CD14-positive monocyte (primary cell): ENCODE measurements around the gene TMCC1. TPM values are rescaled to one million over a fixed set of nuclear protein-coding genes. Genes with fewer than 3 reads are reported as not detected.

ENCODE experiments used
- DNase-seq, 3 donors: peaks; one replicate each; pipeline ENCODE4 v3.0.0-alpha.2; 2011 to 2022
- H2AFZ ChIP-seq: 2 replicates; pipeline ENCODE4 v1.6.0; 2012; ENCODE audit warnings: mild to moderate bottlenecking, low read depth, low read length, inconsistent platforms; ENCODE audit not compliant: insufficient read depth, poor library complexity, severe bottlenecking
- H3K27ac ChIP-seq, 2 donors: 1 replicate in 1 of 2; 2 replicates in 1 of 2; pipeline ENCODE4 v1.5.1; 2012 to 2013; ENCODE audit warnings: low read length in 2 of 2, control low read depth in 1 of 2, inconsistent platforms in 1 of 2, low read depth in 1 of 2, mild to moderate bottlenecking in 1 of 2
- H3K27me3 ChIP-seq, 2 donors: one replicate each; pipeline versions ENCODE4 v1.6.0 to v1.6.1; 2011 to 2013; ENCODE audit warnings: low read length in 2 of 2; ENCODE audit not compliant: control insufficient read depth in 2 of 2, insufficient read depth in 2 of 2
- H3K36me3 ChIP-seq, 2 donors: replicated peaks in 1 of 2; 1 replicate in 1 of 2; 2 replicates in 1 of 2; pipeline versions ENCODE4 v1.5.1 to v1.6.1; 2012 to 2013; ENCODE audit warnings: low read length in 2 of 2, control low read depth in 1 of 2, inconsistent platforms in 1 of 2, mild to moderate bottlenecking in 1 of 2; ENCODE audit not compliant: insufficient read depth in 2 of 2, control insufficient read depth in 1 of 2
- H3K4me1 ChIP-seq, 2 donors: 1 replicate in 1 of 2; 2 replicates in 1 of 2; pipeline versions ENCODE4 v1.5.1 to v1.6.1; 2012 to 2013; ENCODE audit warnings: low read length in 2 of 2, control low read depth in 1 of 2, inconsistent platforms in 1 of 2, mild to moderate bottlenecking in 1 of 2, moderate library complexity in 1 of 2; ENCODE audit not compliant: insufficient read depth in 2 of 2, control insufficient read depth in 1 of 2
- H3K4me2 ChIP-seq: replicated peaks from 2 replicates; pipeline ENCODE3; 2012; ENCODE audit warnings: low read length, moderate library complexity, mild to moderate bottlenecking; ENCODE audit not compliant: poor library complexity, severe bottlenecking; ENCODE audit errors: extremely low read depth
- H3K4me3 ChIP-seq, 3 experiments: fragments of 200-600 bp in 1 of 3; sonication (generic) in 1 of 3; replicated peaks in 1 of 3; 1 replicate in 2 of 3; 2 replicates in 1 of 3; pipeline ENCODE4 v1.5.1; 2011 to 2013; ENCODE audit warnings: low read length in 3 of 3, mild to moderate bottlenecking in 3 of 3, control low read depth in 2 of 3, low read depth in 2 of 3, inconsistent platforms in 1 of 3, moderate library complexity in 1 of 3
- H3K79me2 ChIP-seq: 2 replicates; pipeline ENCODE4 v1.6.0; 2012; ENCODE audit warnings: mild to moderate bottlenecking, control low read depth, inconsistent platforms, low read length, moderate library complexity; ENCODE audit not compliant: insufficient read depth
- H3K9ac ChIP-seq: 2 replicates; pipeline ENCODE4 v1.6.0; 2017; ENCODE audit warnings: low read length, mild to moderate bottlenecking; ENCODE audit not compliant: insufficient read depth, poor library complexity, severe bottlenecking
- H3K9me3 ChIP-seq, 2 donors: replicated peaks in 1 of 2; 1 replicate in 1 of 2; 2 replicates in 1 of 2; pipeline versions ENCODE4 v1.5.1 to v1.6.1; 2012 to 2013; ENCODE audit warnings: low read length in 2 of 2, control low read depth in 1 of 2; ENCODE audit not compliant: control insufficient read depth in 1 of 2, insufficient read depth in 1 of 2
- H4K20me1 ChIP-seq: 2 replicates; pipeline ENCODE4 v1.6.0; 2012; ENCODE audit warnings: mild to moderate bottlenecking, low read length, control low read depth, moderate library complexity; ENCODE audit not compliant: insufficient read depth
- H3K27ac Mint-ChIP-seq, 7 donors: one replicate each; pipeline ENCODE4 v1.8.0; 2020; ENCODE audit warnings: mild to moderate bottlenecking in 7 of 7, mixed read lengths in 7 of 7, moderate library complexity in 6 of 7, inconsistent platforms in 2 of 7
- H3K27me3 Mint-ChIP-seq, 3 donors: one replicate each; pipeline ENCODE4 v1.8.0; 2021 to 2022; ENCODE audit warnings: low read depth in 3 of 3, mild to moderate bottlenecking in 3 of 3, mixed read lengths in 3 of 3, moderate library complexity in 3 of 3, inconsistent platforms in 1 of 3
- H3K36me3 Mint-ChIP-seq, 2 donors: one replicate each; pipeline ENCODE4 v1.8.0; 2020; ENCODE audit warnings: mixed read lengths in 2 of 2, inconsistent platforms in 1 of 2, mild to moderate bottlenecking in 1 of 2
- H3K4me1 Mint-ChIP-seq: one replicate; pipeline ENCODE4 v1.8.0; 2020; ENCODE audit warnings: mild to moderate bottlenecking, mixed read lengths
- H3K4me3 Mint-ChIP-seq, 2 donors: one replicate each; pipeline ENCODE4 v1.8.0; 2020; ENCODE audit warnings: mild to moderate bottlenecking in 2 of 2, mixed read lengths in 2 of 2, moderate library complexity in 1 of 2
- H3K9me3 Mint-ChIP-seq, 7 donors: one replicate each; pipeline ENCODE4 v1.8.0; 2020 to 2022; ENCODE audit warnings: mixed read lengths in 7 of 7, mild to moderate bottlenecking in 6 of 7, moderate library complexity in 6 of 7, inconsistent platforms in 2 of 7
- WGBS: methylation state at CpG from one replicate; pipeline ENCODE4 v1.1.5; 2013; ENCODE audit warnings: missing lambda C conversion rate; ENCODE audit not compliant: insufficient coverage; 5-methylcytosine and 5-hydroxymethylcytosine counted together
- intact Hi-C, 2 donors: fragments of 100-400 bp; cut with micrococcal nuclease; formaldehyde crosslinking; loops; one replicate each; pipeline versions ENCODE4 v1.15.0 to v1.15.1; 2023
- polyA plus RNA-seq, 3 donors: library from polyadenylated mRNA; depleted of rRNA in 1 of 3; unstranded in 2 of 3; stranded (reverse) in 1 of 3; fragments of 300-500 nt in 2 of 3; fragments of >200 nt in 1 of 3; fragmentation: Illumina TruSeq in 2 of 3; gene quantifications; 1 replicate in 2 of 3; 2 replicates in 1 of 3; pipeline ENCODE4 v1.2.3, GENCODE V29; 2012 to 2021
- TF ChIP-seq, protein P1 (sequence below): fragments of 200-600 bp; IDR thresholded peaks from one replicate; pipeline ENCODE4 v1.8.0; 2022; ENCODE audit warnings: antibody characterized with exemption, mild to moderate bottlenecking

TMCC1 gene
- polyA plus RNA-seq, 3 donors: 5.0 to 10.2 (median 5.0) TPM

- DNase-seq: no peak
- H3K9me3 Mint-ChIP-seq: peaks cover 0 to 2% (median 0%) of the 10 kb centered on the region in 7 donors
- Histone ChIP-seq H3K36me3 (no peaks in the 10 kb centered on the region), H3K27me3 (peaks cover 0 to 9% of the 10 kb centered on the region in 2 donors), H3K4me1 (peaks cover 48 to 66% of the 10 kb centered on the region in 2 donors), H3K79me2 (peaks cover 19% of the 10 kb centered on the region), H3K9me3 (no peaks in the 10 kb centered on the region), H3K27ac (no peak overlapping the region), H3K4me3 (peak overlapping the region in 1 of 3 experiments; percentile 3), H3K9ac (no peak overlapping the region), H4K20me1 (peaks cover 15% of the 10 kb centered on the region), H3K4me2 (no peak overlapping the region), H2AFZ (no peak overlapping the region)
- TF ChIP-seq, protein P1, sequence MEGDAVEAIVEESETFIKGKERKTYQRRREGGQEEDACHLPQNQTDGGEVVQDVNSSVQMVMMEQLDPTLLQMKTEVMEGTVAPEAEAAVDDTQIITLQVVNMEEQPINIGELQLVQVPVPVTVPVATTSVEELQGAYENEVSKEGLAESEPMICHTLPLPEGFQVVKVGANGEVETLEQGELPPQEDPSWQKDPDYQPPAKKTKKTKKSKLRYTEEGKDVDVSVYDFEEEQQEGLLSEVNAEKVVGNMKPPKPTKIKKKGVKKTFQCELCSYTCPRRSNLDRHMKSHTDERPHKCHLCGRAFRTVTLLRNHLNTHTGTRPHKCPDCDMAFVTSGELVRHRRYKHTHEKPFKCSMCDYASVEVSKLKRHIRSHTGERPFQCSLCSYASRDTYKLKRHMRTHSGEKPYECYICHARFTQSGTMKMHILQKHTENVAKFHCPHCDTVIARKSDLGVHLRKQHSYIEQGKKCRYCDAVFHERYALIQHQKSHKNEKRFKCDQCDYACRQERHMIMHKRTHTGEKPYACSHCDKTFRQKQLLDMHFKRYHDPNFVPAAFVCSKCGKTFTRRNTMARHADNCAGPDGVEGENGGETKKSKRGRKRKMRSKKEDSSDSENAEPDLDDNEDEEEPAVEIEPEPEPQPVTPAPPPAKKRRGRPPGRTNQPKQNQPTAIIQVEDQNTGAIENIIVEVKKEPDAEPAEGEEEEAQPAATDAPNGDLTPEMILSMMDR: no peak
- peaks cover 0 to 2% of the 10 kb centered on the region in 2 donors for H3K36me3 Mint-ChIP-seq
- intact Hi-C loops: loop anchor here in 1 of 2 donors (5.0 kb wide), 1 partner anchor 82 kb away; the partner anchor contains the start of gene RHO
- peak overlapping the region in 1 of 7 donors; percentile 69 for H3K27ac Mint-ChIP-seq
- peaks cover 44% of the 10 kb centered on the region for H3K4me1 Mint-ChIP-seq
- H3K27me3 Mint-ChIP-seq: peaks cover 14 to 28% (median 14%) of the 10 kb centered on the region in 3 donors
- peak overlapping the region in 1 of 2 donors; percentile 67 for H3K4me3 Mint-ChIP-seq
- no CpG with 5 or more reads among the region's 4 CpGs for WGBS
Measured at GRCh38 chr3:129608936-129609590, 284.4 kb downstream of the TMCC1 start.

- Histone ChIP-seq H3K4me2 (peak overlapping the region; percentile 86), H3K4me1 (peaks cover 53 to 70% of the 10 kb centered on the region in 2 donors), H3K9ac (no peak overlapping the region), H2AFZ (no peak overlapping the region), H3K79me2 (peaks cover 27% of the 10 kb centered on the region), H3K4me3 (peak overlapping the region in 1 of 3 experiments; percentile 3), H3K36me3 (no peaks in the 10 kb centered on the region), H4K20me1 (peaks cover 23% of the 10 kb centered on the region), H3K27me3 (peaks cover 0 to 9% of the 10 kb centered on the region in 2 donors), H3K27ac (no peak overlapping the region), H3K9me3 (no peaks in the 10 kb centered on the region)
- H3K4me3 Mint-ChIP-seq: peak overlapping the region in 1 of 2 donors; percentile 67
- no peak for DNase-seq
- intact Hi-C loops: loop anchor here in 1 of 2 donors (5.0 kb wide), 1 partner anchor 81 kb away; the partner anchor contains the start of gene RHO
- H3K27me3 Mint-ChIP-seq: peaks cover 14 to 28% (median 14%) of the 10 kb centered on the region in 3 donors
- WGBS: 26% methylated on average over 10 of the region's 17 CpGs
- peak overlapping the region in 2 of 7 donors; percentile 55 to 69 for H3K27ac Mint-ChIP-seq
- H3K4me1 Mint-ChIP-seq: peaks cover 51% of the 10 kb centered on the region
- peaks cover 2 to 3% of the 10 kb centered on the region in 2 donors for H3K36me3 Mint-ChIP-seq
- peaks cover 0 to 2% (median 0%) of the 10 kb centered on the region in 7 donors for H3K9me3 Mint-ChIP-seq
- TF ChIP-seq, protein P1: no peak
Measured at GRCh38 chr3:129608087-129608935, 285.2 kb downstream of the TMCC1 start.
